HG02970 (cell line): ENCODE data around the gene CDK12.

ENCODE experiments used
- ATAC-seq: cut with Tn5 transposase; IDR thresholded peaks from one replicate; pipeline ENCODE4 v1.9.1; 2021; ENCODE audit warnings: mild to moderate bottlenecking, moderate library complexity, moderate number of reproducible peaks; ENCODE audit not compliant: unreplicated experiment, low FRiP score

Gene CDK12

GRCh38 chr17:39579318-39580081, 118.2 kb downstream of the CDK12 start:
- no peak for ATAC-seq

- no peak for ATAC-seq
Observed at GRCh38 chr17:39580082-39580468, 118.8 kb downstream of the CDK12 start.

DNA sequence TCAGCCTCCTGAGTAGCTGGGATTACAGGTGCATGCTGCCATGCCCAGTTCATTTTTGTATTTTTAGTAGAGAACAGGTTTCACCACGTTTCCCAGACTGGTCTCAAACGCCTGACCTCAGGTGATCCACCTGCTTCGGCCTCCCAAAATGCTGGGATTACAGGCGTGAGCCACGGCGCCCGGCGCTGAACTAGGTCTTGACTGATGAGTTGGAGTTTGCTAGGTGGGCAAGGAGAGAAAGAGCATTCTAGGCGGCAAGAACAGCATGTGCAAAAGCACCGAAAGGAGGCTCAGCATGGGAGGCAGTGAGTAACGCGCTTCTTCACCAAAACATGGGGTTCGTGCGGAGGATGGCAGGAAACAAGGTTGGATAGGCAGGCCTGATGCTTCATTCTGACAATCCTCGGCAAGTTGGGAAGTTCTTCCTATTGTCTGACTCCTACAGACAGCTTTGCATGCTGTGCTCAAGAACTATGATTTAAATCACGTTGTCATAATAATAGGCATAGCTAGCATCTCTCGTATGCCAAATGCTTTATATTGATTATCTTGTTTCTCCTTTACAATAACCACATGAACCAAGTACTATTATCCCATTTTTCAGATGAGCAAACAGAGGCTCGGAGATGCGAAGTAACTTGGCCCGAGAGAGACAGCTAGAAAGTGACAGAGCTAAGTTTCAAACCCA, 119.9 kb downstream of the CDK12 start:
- no peak for ATAC-seq

DNA sequence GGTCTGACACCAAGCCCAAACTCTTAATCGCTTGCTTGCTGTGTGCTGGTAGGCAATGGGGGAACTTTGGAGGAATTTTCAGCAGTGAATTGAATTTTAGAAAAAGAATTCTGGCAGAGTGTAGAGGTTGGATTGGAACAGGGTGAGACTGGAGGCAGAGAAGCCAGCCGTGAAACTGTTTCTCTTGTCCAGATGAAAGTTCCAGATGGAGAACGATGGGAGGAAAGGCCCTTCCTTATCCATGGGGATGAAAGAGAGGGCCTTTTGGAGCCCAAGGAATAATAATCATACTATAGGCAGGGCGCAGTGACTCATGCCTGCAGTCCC, 120.4 kb downstream of the CDK12 start:
- no peak for ATAC-seq

DNA sequence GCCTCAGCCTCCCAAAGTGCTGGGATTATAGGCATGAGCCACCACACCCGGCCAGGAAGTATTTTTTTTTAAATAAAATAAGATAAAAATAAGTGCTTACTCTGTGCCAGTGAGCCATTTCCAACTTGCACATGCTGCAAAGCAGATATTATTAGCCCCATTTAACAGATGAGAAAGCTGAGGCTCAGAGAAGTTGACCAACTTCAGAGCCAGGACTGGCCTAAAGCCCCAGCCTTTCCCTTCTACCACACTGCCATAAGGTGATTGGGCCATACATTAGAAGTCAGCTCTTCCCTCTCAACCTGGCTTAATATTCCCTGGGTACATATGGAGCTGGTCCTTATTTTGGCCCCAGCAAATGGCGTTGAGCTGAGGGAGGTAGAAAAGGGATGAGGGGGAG, 121.4 kb downstream of the CDK12 start:
- ATAC-seq = no peak
